NCI-H2227 (cell line): Measurements from ENCODE around the gene JPH4.

Experiments used
- DNase-seq: peaks from one replicate; lab custom pipeline; 2025; ENCODE audit not compliant: unreplicated experiment; lab: John Stamatoyannopoulos, UW

JPH4 gene

GRCh38 chr14:23531391-23531790 is 47.2 kb downstream of the JPH4 start:
- no peak for DNase-seq

DNA sequence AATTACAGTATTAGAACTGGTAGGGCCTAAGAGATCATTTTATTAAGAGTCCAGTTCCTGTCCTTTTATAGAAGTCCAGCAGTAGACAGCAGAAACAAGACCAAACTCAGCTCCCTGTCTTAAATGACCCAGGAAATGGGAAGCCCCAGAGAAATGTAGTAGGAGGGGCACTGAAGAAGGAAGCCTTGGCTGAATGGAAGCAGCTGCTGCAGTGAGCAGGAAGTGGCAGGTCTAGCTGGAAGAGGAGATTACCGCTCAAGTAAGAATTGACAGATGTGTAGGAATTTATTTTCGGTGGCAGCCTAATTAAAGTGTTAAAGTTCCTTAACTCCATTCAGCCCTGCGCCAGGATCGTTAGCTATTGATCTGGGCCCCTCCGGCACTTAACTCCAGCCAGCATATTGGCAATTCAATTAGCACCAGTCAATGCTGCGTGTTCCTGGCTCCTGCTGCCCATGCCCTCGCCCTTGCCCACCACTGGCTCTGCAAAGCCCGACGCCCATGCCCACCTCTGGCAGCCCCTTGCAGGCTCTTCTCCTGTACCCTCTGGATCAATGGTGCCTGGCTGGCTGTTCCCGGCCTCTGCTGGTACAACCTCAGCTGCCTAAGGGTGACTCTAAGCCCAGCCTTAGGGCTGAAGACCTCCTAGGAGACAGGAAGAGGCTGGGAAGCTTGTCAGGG is 48.1 kb downstream of the JPH4 start:
- no peak for DNase-seq

GRCh38 chr14:23529016-23529415 is 49.6 kb downstream of the JPH4 start:
- no peak for DNase-seq

GRCh38 chr14:23528555-23528954 is 50.0 kb downstream of the JPH4 start:
- peak; percentile 16 for DNase-seq

GRCh38 chr14:23525611-23526010 is 53.0 kb downstream of the JPH4 start:
- no peak for DNase-seq

GRCh38 chr14:23524954-23525353 is 53.6 kb downstream of the JPH4 start:
- no peak for DNase-seq

GRCh38 chr14:23523229-23524016 is 55.2 kb downstream of the JPH4 start:
- no peak for DNase-seq

GRCh38 chr14:23522643-23523198 is 55.9 kb downstream of the JPH4 start:
- no peak for DNase-seq

- DNase-seq: no peak
Measured at GRCh38 chr14:23521785-23522640, 56.6 kb downstream of the JPH4 start.

GRCh38 chr14:23520899-23521533 is 57.6 kb downstream of the JPH4 start:
- DNase-seq: no peak

DNA sequence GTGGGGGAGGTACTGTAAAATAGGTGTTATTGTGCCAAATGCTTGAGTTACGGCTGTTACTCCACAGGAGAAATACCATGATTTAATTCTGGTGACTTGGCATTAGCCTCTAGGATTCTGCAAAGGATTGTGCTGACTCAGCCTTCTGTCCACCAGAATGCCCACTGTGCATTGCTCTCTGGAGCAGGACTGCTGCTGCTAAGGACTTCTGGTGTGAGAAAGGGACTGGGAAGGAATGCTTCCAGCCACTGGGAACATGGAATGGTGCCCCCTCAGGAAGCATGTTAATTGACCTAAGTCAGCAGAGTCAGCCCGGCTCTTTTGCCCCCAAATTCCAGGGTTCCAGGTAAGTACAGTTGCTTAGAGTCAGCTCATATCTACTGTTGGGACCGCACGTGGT is 59.9 kb downstream of the JPH4 start:
- peak; percentile 24 for DNase-seq
